SJCRH30 (cell line): Measurements from ENCODE around the gene FXYD3. TPM values are rescaled to one million over a fixed set of nuclear protein-coding genes. Genes with fewer than 3 reads are reported as not detected.

ENCODE experiments used
- total RNA-seq: library from RNA; depleted of rRNA; stranded (reverse); fragments of >200 nt; shearing (Covaris generic); gene quantifications from 2 replicates; pipeline ENCODE4 v1.2.3, GENCODE V29; 2014; rRNA removed

The FXYD3 gene
- total RNA-seq, 1 experiment from 2014 or later = not detected

Other genes with a start within 250 kb of the FXYD3 start
- gene ZNF30, start 188.9 kb upstream of the FXYD3 start, total RNA-seq = 2.8 and 3.8 TPM in 2 replicates
- gene ZNF792, start 151.6 kb upstream of the FXYD3 start, total RNA-seq = 1.6 and 2.1 TPM in 2 replicates
- gene GRAMD1A, start 115.5 kb upstream of the FXYD3 start, total RNA-seq = 45.5 and 49.4 TPM in 2 replicates
- 1.2 and 2.3 TPM in 2 replicates for gene SCN1B, start 85.4 kb upstream of the FXYD3 start, total RNA-seq
- gene HPN, start 74.1 kb upstream of the FXYD3 start, total RNA-seq = not detected in 2 replicates
- gene LGI4, start 19.2 kb downstream of the FXYD3 start, total RNA-seq = not detected in 2 replicates
- gene FXYD1, start 23.0 kb downstream of the FXYD3 start, total RNA-seq = not detected in 2 replicates
- not detected in 2 replicates for gene FXYD7, start 27.4 kb downstream of the FXYD3 start, total RNA-seq
- 4.0 and 6.6 TPM in 2 replicates for gene FXYD5, start 38.9 kb downstream of the FXYD3 start, total RNA-seq
- gene FAM187B, start 112.9 kb downstream of the FXYD3 start, total RNA-seq = not detected in 2 replicates
- gene LSR, start 133.2 kb downstream of the FXYD3 start, total RNA-seq = 0.59 and 0.96 TPM in 2 replicates
- gene USF2, start 153.1 kb downstream of the FXYD3 start, total RNA-seq = 104 and 105 TPM in 2 replicates
- 0.47 and 0.68 TPM in 2 replicates for gene HAMP, start 166.7 kb downstream of the FXYD3 start, total RNA-seq
- 1.2 and 3.6 TPM in 2 replicates for gene MAG, start 176.3 kb downstream of the FXYD3 start, total RNA-seq
- gene CD22, start 213.4 kb downstream of the FXYD3 start, total RNA-seq = 0.04 TPM in 1 of 2 replicates, not detected in the other
- gene FFAR1, start 232.1 kb downstream of the FXYD3 start, total RNA-seq = not detected in 2 replicates
- not detected in 2 replicates for gene FFAR3, start 242.6 kb downstream of the FXYD3 start, total RNA-seq